ENCODE results near the gene ELAVL2. TPM values are rescaled to one million over a fixed set of nuclear protein-coding genes. Genes with fewer than 3 reads are reported as not detected.

The ELAVL2 gene
- total RNA-seq, 1 experiment from 2014 or later = 0.18 TPM

- DNase-seq = no peak
- POLR2A ChIA-PET = no interaction called here
- Mint-ChIP-seq H3K9me3 (ENCODE audit: unreplicated experiment) (no peaks in the 10 kb centered on the region), H3K36me3 (ENCODE audit: insufficient read depth, unreplicated experiment) (no peaks in the 10 kb centered on the region), H3K27ac (ENCODE audit: unreplicated experiment) (no peak overlapping the region), H3K4me1 (ENCODE audit: low read depth, unreplicated experiment) (no peaks in the 10 kb centered on the region), H3K4me3 (ENCODE audit: unreplicated experiment) (no peak overlapping the region), H3K27me3 (ENCODE audit: insufficient read depth, unreplicated experiment) (no peaks in the 10 kb centered on the region)
- Histone ChIP-seq H3K36me3 (ENCODE audit: control insufficient read depth, insufficient read depth, low read length) (no peaks in the 10 kb centered on the region), H3K4me1 (no peaks in the 10 kb centered on the region), H3K9me3 (no peaks in the 10 kb centered on the region), H3K27me3 (replicated peaks; ENCODE audit: control insufficient read depth, insufficient read depth, low read length) (no peaks in the 10 kb centered on the region), H3K4me3 (ENCODE audit: low read depth, low read length) (no peak overlapping the region)
- no TSS peak for BruUV-seq (replicated peaks)
- TF ChIP-seq CTCF (IDR thresholded peaks at IDR 0.05; ENCODE audit: insufficient read depth in 1 of 2, low read depth in 1 of 2, low read length in 1 of 2, severe bottlenecking in 1 of 2, unreplicated experiment in 1 of 2) = no peak
- CTCF ChIA-PET = no interaction called here
- intact Hi-C loops (cut with micrococcal nuclease; ENCODE audit: unreplicated experiment) = no loop called here
These were observed 74.4 kb downstream of the ELAVL2 start for GRCh38 chr9:23751633-23752032.

DNA sequence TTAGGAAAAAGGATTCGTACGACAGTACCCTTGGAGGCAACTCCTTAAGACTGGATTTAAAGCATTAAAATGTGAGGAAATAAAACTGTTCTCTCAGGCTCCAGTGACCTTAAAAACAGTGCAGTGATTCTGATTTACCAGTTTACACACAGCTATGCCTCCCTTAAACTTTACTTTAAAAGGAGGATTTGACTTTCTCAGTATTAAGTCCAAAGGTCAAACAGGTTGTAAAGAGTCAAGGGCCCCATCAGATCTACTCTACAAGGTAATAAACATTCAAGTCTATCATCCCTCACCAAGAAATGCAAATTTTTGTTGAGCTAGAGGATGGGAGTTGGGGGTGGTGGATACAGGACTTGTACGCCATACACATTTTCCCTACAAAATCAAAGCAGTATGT, 75.2 kb downstream of the ELAVL2 start:
- POLR2A ChIA-PET = no interaction called here
- H3K4me1 Mint-ChIP-seq (ENCODE audit: low read depth, unreplicated experiment) = no peaks in the 10 kb centered on the region
- H3K36me3 Mint-ChIP-seq (ENCODE audit: insufficient read depth, unreplicated experiment) = no peaks in the 10 kb centered on the region
- intact Hi-C loops (cut with micrococcal nuclease; ENCODE audit: unreplicated experiment) = no loop called here
- TF ChIP-seq CTCF (IDR thresholded peaks at IDR 0.05; ENCODE audit: insufficient read depth in 1 of 2, low read depth in 1 of 2, low read length in 1 of 2, severe bottlenecking in 1 of 2, unreplicated experiment in 1 of 2) = no peak
- Histone ChIP-seq H3K9me3 (no peaks in the 10 kb centered on the region), H3K36me3 (ENCODE audit: control insufficient read depth, insufficient read depth, low read length) (no peaks in the 10 kb centered on the region), H3K4me1 (no peaks in the 10 kb centered on the region), H3K27me3 (replicated peaks; ENCODE audit: control insufficient read depth, insufficient read depth, low read length) (no peaks in the 10 kb centered on the region), H3K4me3 (ENCODE audit: low read depth, low read length) (no peak overlapping the region)
- CTCF ChIA-PET = no interaction called here
- no peak overlapping the region for H3K27ac Mint-ChIP-seq (ENCODE audit: unreplicated experiment)
- no peak overlapping the region for H3K4me3 Mint-ChIP-seq (ENCODE audit: unreplicated experiment)
- no peak for DNase-seq
- BruUV-seq (replicated peaks) = no TSS peak
- no peaks in the 10 kb centered on the region for H3K27me3 Mint-ChIP-seq (ENCODE audit: insufficient read depth, unreplicated experiment)
- H3K9me3 Mint-ChIP-seq (ENCODE audit: unreplicated experiment) = no peaks in the 10 kb centered on the region

GRCh38 chr9:23747088-23748075, 78.7 kb downstream of the ELAVL2 start:
- no TSS peak for BruUV-seq (replicated peaks)
- H3K4me3 Mint-ChIP-seq (ENCODE audit: unreplicated experiment) = no peak overlapping the region
- ChIA-PET POLR2A (no interaction called here), CTCF (no interaction called here)
- H3K4me3 ChIP-seq (ENCODE audit: low read depth, low read length) = no peak overlapping the region
- H3K9me3 Mint-ChIP-seq (ENCODE audit: unreplicated experiment) = no peaks in the 10 kb centered on the region
- no peak for DNase-seq
- no peaks in the 10 kb centered on the region for H3K9me3 ChIP-seq
- no peak for TF ChIP-seq CTCF (IDR thresholded peaks at IDR 0.05; ENCODE audit: insufficient read depth in 1 of 2, low read depth in 1 of 2, low read length in 1 of 2, severe bottlenecking in 1 of 2, unreplicated experiment in 1 of 2)
- H3K36me3 Mint-ChIP-seq (ENCODE audit: insufficient read depth, unreplicated experiment) = no peaks in the 10 kb centered on the region
- H3K27ac Mint-ChIP-seq (ENCODE audit: unreplicated experiment) = no peak overlapping the region
- no peaks in the 10 kb centered on the region for H3K4me1 Mint-ChIP-seq (ENCODE audit: low read depth, unreplicated experiment)
- H3K27me3 Mint-ChIP-seq (ENCODE audit: insufficient read depth, unreplicated experiment) = no peaks in the 10 kb centered on the region
- no peaks in the 10 kb centered on the region for H3K27me3 ChIP-seq (replicated peaks; ENCODE audit: control insufficient read depth, insufficient read depth, low read length)
- no peaks in the 10 kb centered on the region for H3K4me1 ChIP-seq
- no peaks in the 10 kb centered on the region for H3K36me3 ChIP-seq (ENCODE audit: control insufficient read depth, insufficient read depth, low read length)
- intact Hi-C loops (cut with micrococcal nuclease; ENCODE audit: unreplicated experiment) = no loop called here

Data from Caco-2 (cell line).